Uterus (tissue), 2 donors: ENCODE measurements around the gene GATAD1.
"Not testable (repeated sequence)": the region's sequence is repeated elsewhere in the genome, so short reads cannot be mapped to it uniquely, and the experiment has no call there.

Source experiments
- CTCF ChIP-seq, 4 experiments: fragments of 200-600 bp in 2 of 4; fragments of 450-650 bp in 2 of 4; sonication (generic) in 2 of 4; IDR thresholded peaks; one replicate each; pipeline ENCODE4 v1.5.1; 2016 to 2019; ENCODE audit warnings: antibody characterized with exemption in 4 of 4, mild to moderate bottlenecking in 2 of 4, moderate library complexity in 1 of 4
- POLR2A ChIP-seq, 2 donors: fragments of 450-650 bp; IDR thresholded peaks; one replicate each; pipeline ENCODE4 v1.6.1; 2016; ENCODE audit warnings: antibody characterized with exemption in 2 of 2, mild to moderate bottlenecking in 1 of 2, moderate library complexity in 1 of 2

- TF ChIP-seq POLR2A, CTCF (IDR thresholded peaks at IDR 0.05): not testable (repeated sequence)
These were observed 36.9 kb downstream of the GATAD1 start for GRCh38 chr7:92484226-92484625.
